Measurements from ENCODE around the gene LRRC25.

GRCh38 chr19:18427743-18428113 lies 30.3 kb upstream of the LRRC25 start:
- TF ChIP-seq CTCF (IDR thresholded peaks at IDR 0.05 in 2 of 3, conservative IDR thresholded peaks at IDR 0.05 in 1 of 3; ENCODE audit: control insufficient read depth in 2 of 3, extremely low read depth in 1 of 3, insufficient read depth in 1 of 3, low read depth in 3 of 3, low read length in 3 of 3), result no peak
- no peak for TF ChIP-seq NFYA (IDR thresholded peaks at IDR 0.05; ENCODE audit: borderline replicate concordance, low read depth, low read length)
- TF ChIP-seq EZH2 (IDR thresholded peaks at IDR 0.05; ENCODE audit: borderline replicate concordance, control insufficient read depth, low read depth, low read length), result no peak
